SJSA1 (cell line): Measurements from ENCODE around the gene GATA2. TPM values are rescaled to one million over a fixed set of nuclear protein-coding genes. Genes with fewer than 3 reads are reported as not detected.

Experiments used
- DNase-seq, 2 experiments: peaks; one replicate each; pipeline ENCODE4 v3.0.0-alpha.2; 2015 to 2020; ENCODE audit warnings: low spot score in 2 of 2, low read depth in 1 of 2
- H3K27ac ChIP-seq: fragments of 250-450 bp; sonication (Bioruptor Pico); 2 replicates; pipeline ENCODE4 v1.5.1; 2020; ENCODE audit warnings: mild to moderate bottlenecking, moderate library complexity
- H3K27me3 ChIP-seq: fragments of 250-450 bp; sonication (Bioruptor Pico); replicated peaks from 2 replicates; pipeline ENCODE4 v1.5.1; 2020; ENCODE audit warnings: mild to moderate bottlenecking, moderate library complexity
- H3K36me3 ChIP-seq: fragments of 250-450 bp; sonication (Bioruptor Pico); 2 replicates; pipeline ENCODE4 v1.5.1; 2020; ENCODE audit warnings: mild to moderate bottlenecking
- H3K4me1 ChIP-seq: fragments of 250-450 bp; sonication (Bioruptor Pico); replicated peaks from 2 replicates; pipeline ENCODE4 v1.6.1; 2021; ENCODE audit warnings: mild to moderate bottlenecking
- H3K4me3 ChIP-seq: fragments of 250-450 bp; sonication (Bioruptor Pico); 2 replicates; pipeline ENCODE4 v1.5.1; 2020; ENCODE audit warnings: mild to moderate bottlenecking
- H3K9me3 ChIP-seq: fragments of 250-450 bp; sonication (Bioruptor Pico); replicated peaks from 2 replicates; pipeline ENCODE4 v1.5.1; 2020; ENCODE audit warnings: mild to moderate bottlenecking
- total RNA-seq: library from RNA; depleted of rRNA; stranded (reverse); fragments of >200 nt; shearing (Covaris generic); gene quantifications from 2 replicates; pipeline ENCODE4 v1.2.3, GENCODE V29; 2014

The GATA2 gene
- total RNA-seq, 1 experiment from 2014 or later = 14.9 TPM

- Histone ChIP-seq H3K36me3 (peaks cover 50% of the 10 kb centered on the region), H3K27me3 (no peaks in the 10 kb centered on the region), H3K4me3 (peak overlapping the region; percentile 84), H3K9me3 (peaks cover 2% of the 10 kb centered on the region), H3K27ac (peak overlapping the region; percentile 94), H3K4me1 (peaks cover 45% of the 10 kb centered on the region)
- DNase-seq = peak; percentile 70 to 77
Measured at GRCh38 chr3:128488991-128489673, 3.9 kb downstream of the GATA2 start.

GRCh38 chr3:128488636-128488990 is 4.4 kb downstream of the GATA2 start:
- Histone ChIP-seq H3K36me3 (peaks cover 55% of the 10 kb centered on the region), H3K27ac (peak overlapping the region; percentile 94), H3K4me1 (peaks cover 50% of the 10 kb centered on the region), H3K4me3 (peak overlapping the region; percentile 84), H3K9me3 (peaks cover 2% of the 10 kb centered on the region), H3K27me3 (no peaks in the 10 kb centered on the region)
- no peak for DNase-seq

GRCh38 chr3:128487813-128488635 is 5.0 kb downstream of the GATA2 start:
- Histone ChIP-seq H3K9me3 (peaks cover 2% of the 10 kb centered on the region), H3K27ac (peak overlapping the region; percentile 94)

GRCh38 chr3:128487538-128487812 is 5.5 kb downstream of the GATA2 start:
- no peak for DNase-seq
- H3K27ac ChIP-seq = peak overlapping the region; percentile 94
- H3K4me1 ChIP-seq = peaks cover 62% of the 10 kb centered on the region
- H3K9me3 ChIP-seq = peaks cover 2% of the 10 kb centered on the region
- H3K36me3 ChIP-seq = peaks cover 64% of the 10 kb centered on the region
- H3K27me3 ChIP-seq = no peaks in the 10 kb centered on the region
- peak overlapping the region; percentile 84 for H3K4me3 ChIP-seq

More at GRCh38 chr3:128487813-128488635, 5.0 kb downstream of the GATA2 start:
- Histone ChIP-seq H3K27me3 (no peaks in the 10 kb centered on the region), H3K4me1 (peaks cover 56% of the 10 kb centered on the region), H3K36me3 (peaks cover 61% of the 10 kb centered on the region), H3K4me3 (peak overlapping the region; percentile 84)
- peak; percentile 83 to 91 for DNase-seq

- H3K27me3 ChIP-seq = no peaks in the 10 kb centered on the region
- peak overlapping the region; percentile 84 for H3K4me3 ChIP-seq
- peaks cover 62% of the 10 kb centered on the region for H3K4me1 ChIP-seq
- peak overlapping the region; percentile 94 for H3K27ac ChIP-seq
- H3K36me3 ChIP-seq = peaks cover 64% of the 10 kb centered on the region
- peaks cover 2% of the 10 kb centered on the region for H3K9me3 ChIP-seq
- DNase-seq = peak in 1 of 2 experiments; percentile 45
Measured at GRCh38 chr3:128486681-128487537, 6.1 kb downstream of the GATA2 start.

GRCh38 chr3:128486205-128486628 is 6.8 kb downstream of the GATA2 start:
- no peak for DNase-seq
- Histone ChIP-seq H3K36me3 (peaks cover 64% of the 10 kb centered on the region), H3K4me1 (peaks cover 62% of the 10 kb centered on the region), H3K27me3 (no peaks in the 10 kb centered on the region), H3K27ac (no peak overlapping the region), H3K4me3 (peak overlapping the region; percentile 84), H3K9me3 (peaks cover 2% of the 10 kb centered on the region)

- peaks cover 68% of the 10 kb centered on the region for H3K36me3 ChIP-seq
- peak overlapping the region; percentile 84; the same call in 1 of the 2 replicates for H3K4me3 ChIP-seq
- peaks cover 2% of the 10 kb centered on the region for H3K9me3 ChIP-seq
- no peaks in the 10 kb centered on the region for H3K27me3 ChIP-seq
- H3K27ac ChIP-seq = no peak overlapping the region
- peaks cover 60% of the 10 kb centered on the region for H3K4me1 ChIP-seq
- DNase-seq = no peak
Measured at GRCh38 chr3:128485282-128486204, 7.5 kb downstream of the GATA2 start.

GRCh38 chr3:128484404-128485281 is 8.4 kb downstream of the GATA2 start:
- H3K9me3 ChIP-seq = peaks cover 2% of the 10 kb centered on the region
- H3K27ac ChIP-seq = no peak overlapping the region
- H3K4me1 ChIP-seq = peaks cover 54% of the 10 kb centered on the region
- H3K36me3 ChIP-seq = peaks cover 73% of the 10 kb centered on the region
- H3K4me3 ChIP-seq = no peak overlapping the region
- no peak for DNase-seq
- no peaks in the 10 kb centered on the region for H3K27me3 ChIP-seq

GRCh38 chr3:128483657-128484403 is 9.2 kb downstream of the GATA2 start:
- Histone ChIP-seq H3K9me3 (no peaks in the 10 kb centered on the region), H3K27ac (no peak overlapping the region), H3K4me3 (no peak overlapping the region), H3K27me3 (no peaks in the 10 kb centered on the region), H3K36me3 (peaks cover 78% of the 10 kb centered on the region), H3K4me1 (peaks cover 48% of the 10 kb centered on the region)
- no peak for DNase-seq

- no peak overlapping the region for H3K27ac ChIP-seq
- H3K36me3 ChIP-seq = peaks cover 85% of the 10 kb centered on the region
- no peak overlapping the region for H3K4me3 ChIP-seq
- no peaks in the 10 kb centered on the region for H3K9me3 ChIP-seq
- H3K27me3 ChIP-seq = no peaks in the 10 kb centered on the region
- DNase-seq = peak in 1 of 2 experiments; percentile 63
- H3K4me1 ChIP-seq = peaks cover 39% of the 10 kb centered on the region
Measured at GRCh38 chr3:128482666-128483656, 10.0 kb downstream of the GATA2 start.

- H3K4me1 ChIP-seq = peaks cover 38% of the 10 kb centered on the region
- H3K4me3 ChIP-seq = no peak overlapping the region
- H3K27ac ChIP-seq = no peak overlapping the region
- no peaks in the 10 kb centered on the region for H3K9me3 ChIP-seq
- H3K27me3 ChIP-seq = no peaks in the 10 kb centered on the region
- peaks cover 84% of the 10 kb centered on the region for H3K36me3 ChIP-seq
- no peak for DNase-seq
Measured at GRCh38 chr3:128482175-128482574, 10.8 kb downstream of the GATA2 start.
